Measurements from ENCODE around the gene ING1. TPM values are rescaled to one million over a fixed set of nuclear protein-coding genes. Genes with fewer than 3 reads are reported as not detected.

ING1 gene
- total and polyA plus RNA-seq, 2 donors (not counting 1 experiment from before 2014, with no cell fraction given): 29.1 to 34.2 TPM

- POLR2A ChIA-PET: interaction anchor here (3.5 kb wide), 1 partner anchor 40 kb away, joined by 51 read pairs; no protein-coding TSS in a partner anchor
- Histone ChIP-seq H4K20me1 (ENCODE audit: control insufficient read depth, insufficient read depth, low read length, poor library complexity, severe bottlenecking) (peaks cover 64% of the 10 kb centered on the region), H3K4me3 (ENCODE audit: control extremely low read depth in 1 of 5, extremely low read depth in 1 of 5, insufficient read depth in 1 of 5, low read depth in 2 of 5, low read length in 4 of 5) (peak overlapping the region; percentile 51 to 100 (median 95)), H3K79me2 (ENCODE audit: control insufficient read depth, insufficient read depth, low read length) (peaks cover 68% of the 10 kb centered on the region), H3K4me2 (replicated peaks; ENCODE audit: low read depth, low read length, poor library complexity, severe bottlenecking) (peak overlapping the region; percentile 95), H3K36me3 (replicated peaks in 1 of 2; ENCODE audit: control extremely low read depth in 1 of 2, control insufficient read depth in 1 of 2, extremely low read depth in 1 of 2, insufficient read depth in 2 of 2, low read length in 1 of 2) (peaks cover 2 to 18% of the 10 kb centered on the region in 2 experiments), H3K27me3 (replicated peaks in 1 of 4; ENCODE audit: control extremely low read depth in 1 of 4, control insufficient read depth in 3 of 4, insufficient read depth in 4 of 4, low read length in 3 of 4) (no peaks in the 10 kb centered on the region), H3K9ac (ENCODE audit: low read length) (peak overlapping the region; percentile 87), H3K27ac (ENCODE audit: low read length in 2 of 2) (peak overlapping the region; percentile 56 to 78), H3K9me3 (ENCODE audit: control extremely low read depth in 1 of 3, control insufficient read depth in 2 of 3, insufficient read depth in 1 of 3, low read length in 2 of 3) (peaks cover 0 to 10% (median 0%) of the 10 kb centered on the region in 3 donors), H2AFZ (ENCODE audit: insufficient read depth, low read depth, low read length, poor library complexity, severe bottlenecking) (peak overlapping the region; percentile 81), H3K4me1 (ENCODE audit: control insufficient read depth in 2 of 2, insufficient read depth in 2 of 2, low read length in 2 of 2) (peaks cover 26 to 28% of the 10 kb centered on the region in 2 donors)
- CTCF ChIA-PET: interaction anchor here (0.8 to 4.1 kb wide), 6 partner anchors 12 to 102 kb away, joined by 3 to 11 read pairs (median 3); no protein-coding TSS in a partner anchor
- ATAC-seq (ENCODE audit: low read depth) (no peak), DNase-seq (peak; percentile 49)
- H3K27me3 Mint-ChIP-seq: no peaks in the 10 kb centered on the region
- intact Hi-C loops (cut with micrococcal nuclease): loop anchor here (5.0 to 10.0 kb wide), 2 partner anchors 259 to 931 kb away; partner anchors contain the start of gene IRS2
- TF ChIP-seq CTCF (IDR thresholded peaks at IDR 0.05) (no peak), EZH2 (IDR thresholded peaks at IDR 0.05; ENCODE audit: borderline replicate concordance, insufficient read depth, low read depth, low read length, poor library complexity, severe bottlenecking) (no peak)
- peaks cover 34% of the 10 kb centered on the region for H3K4me1 Mint-ChIP-seq
- H3K27ac Mint-ChIP-seq: peak overlapping the region; percentile 96
- WGBS (ENCODE audit: insufficient coverage): 0% methylated on average over 6 of the region's 12 CpGs
- H3K9me3 Mint-ChIP-seq (ENCODE audit: insufficient read depth): no peaks in the 10 kb centered on the region
- H3K4me3 Mint-ChIP-seq: peak overlapping the region; percentile 96
Measured at GRCh38 chr13:110716247-110716515, 2.7 kb downstream of the ING1 start.

GRCh38 chr13:110719036-110719710, 5.7 kb downstream of the ING1 start:
- CTCF ChIA-PET: no interaction called here
- no peaks in the 10 kb centered on the region for H3K27me3 Mint-ChIP-seq
- 98% methylated on average over 61 of the region's 61 CpGs for WGBS (ENCODE audit: insufficient coverage)
- Histone ChIP-seq H3K36me3 (replicated peaks in 1 of 2; ENCODE audit: control extremely low read depth in 1 of 2, control insufficient read depth in 1 of 2, extremely low read depth in 1 of 2, insufficient read depth in 2 of 2, low read length in 1 of 2) (peaks cover 2 to 26% of the 10 kb centered on the region in 2 experiments), H4K20me1 (ENCODE audit: control insufficient read depth, insufficient read depth, low read length, poor library complexity, severe bottlenecking) (peaks cover 75% of the 10 kb centered on the region), H3K27me3 (replicated peaks in 1 of 4; ENCODE audit: control extremely low read depth in 1 of 4, control insufficient read depth in 3 of 4, insufficient read depth in 4 of 4, low read length in 3 of 4) (no peaks in the 10 kb centered on the region), H2AFZ (ENCODE audit: insufficient read depth, low read depth, low read length, poor library complexity, severe bottlenecking) (no peak overlapping the region), H3K27ac (ENCODE audit: low read length in 2 of 2) (no peak overlapping the region), H3K4me3 (ENCODE audit: control extremely low read depth in 1 of 5, extremely low read depth in 1 of 5, insufficient read depth in 1 of 5, low read depth in 2 of 5, low read length in 4 of 5) (no peak overlapping the region), H3K4me2 (replicated peaks; ENCODE audit: low read depth, low read length, poor library complexity, severe bottlenecking) (no peak overlapping the region), H3K9ac (ENCODE audit: low read length) (no peak overlapping the region), H3K9me3 (ENCODE audit: control extremely low read depth in 1 of 3, control insufficient read depth in 2 of 3, insufficient read depth in 1 of 3, low read length in 2 of 3) (peaks cover 0 to 10% (median 0%) of the 10 kb centered on the region in 3 donors), H3K79me2 (ENCODE audit: control insufficient read depth, insufficient read depth, low read length) (peaks cover 92% of the 10 kb centered on the region), H3K4me1 (ENCODE audit: control insufficient read depth in 2 of 2, insufficient read depth in 2 of 2, low read length in 2 of 2) (peaks cover 17 to 19% of the 10 kb centered on the region in 2 donors)
- H3K4me3 Mint-ChIP-seq: no peak overlapping the region
- DNase-seq: no peak
- intact Hi-C loops (cut with micrococcal nuclease): loop anchor here (5.0 to 10.0 kb wide), 2 partner anchors 262 to 934 kb away; partner anchors contain the start of gene IRS2
- POLR2A ChIA-PET: interaction anchor here (0.7 to 1.3 kb wide), 2 partner anchors 43 to 487 kb away, joined by 3 to 4 read pairs; no protein-coding TSS in a partner anchor
- no peaks in the 10 kb centered on the region for H3K9me3 Mint-ChIP-seq (ENCODE audit: insufficient read depth)
- ATAC-seq (ENCODE audit: low read depth): no peak
- TF ChIP-seq CTCF (IDR thresholded peaks at IDR 0.05) (no peak), EZH2 (IDR thresholded peaks at IDR 0.05; ENCODE audit: borderline replicate concordance, insufficient read depth, low read depth, low read length, poor library complexity, severe bottlenecking) (no peak)
- H3K27ac Mint-ChIP-seq: no peak overlapping the region
- H3K4me1 Mint-ChIP-seq: peaks cover 27% of the 10 kb centered on the region

All from B cell (primary cell).